Measurements from ENCODE around the gene POTEH.
"Not testable (repeated sequence)": the region's sequence is repeated elsewhere in the genome, so short reads cannot be mapped to it uniquely, and the experiment has no call there.

POTEH gene

DNA sequence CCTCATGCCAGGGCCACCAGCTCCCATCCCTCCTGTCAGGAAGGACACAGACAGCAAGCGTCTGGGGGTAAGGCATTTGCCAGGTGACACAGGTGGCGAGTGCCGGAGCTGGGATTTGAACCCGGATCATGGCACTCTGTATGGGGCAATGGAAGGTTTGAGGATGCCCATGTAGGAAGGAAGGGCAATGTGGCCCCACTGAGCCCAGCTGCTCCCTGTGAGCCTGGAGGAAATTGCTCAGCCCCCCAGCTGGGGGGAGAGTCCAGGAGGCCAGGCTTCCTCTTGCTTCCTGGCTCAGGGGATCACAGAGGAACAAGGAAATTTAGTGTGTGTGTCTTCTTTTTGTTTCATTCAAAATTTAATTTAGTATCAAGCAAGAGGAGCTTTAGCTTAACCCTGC, 2.1 kb upstream of the POTEH start:
- DNase-seq (ENCODE audit: low read depth in 1 of 2, low spot score in 1 of 2); H3K27ac ChIP-seq (replicated peaks); H3K4me3 ChIP-seq (replicated peaks; ENCODE audit: insufficient read depth, low read length); H3K27me3 ChIP-seq (ENCODE audit: insufficient read depth, poor library complexity, severe bottlenecking): not testable (repeated sequence)

- not testable (repeated sequence) for DNase-seq (ENCODE audit: low read depth in 1 of 2, low spot score in 1 of 2); H3K27me3 ChIP-seq (ENCODE audit: insufficient read depth, poor library complexity, severe bottlenecking)
These were observed 1.7 kb upstream of the POTEH start for GRCh38 chr22:15688090-15688489.

DNA sequence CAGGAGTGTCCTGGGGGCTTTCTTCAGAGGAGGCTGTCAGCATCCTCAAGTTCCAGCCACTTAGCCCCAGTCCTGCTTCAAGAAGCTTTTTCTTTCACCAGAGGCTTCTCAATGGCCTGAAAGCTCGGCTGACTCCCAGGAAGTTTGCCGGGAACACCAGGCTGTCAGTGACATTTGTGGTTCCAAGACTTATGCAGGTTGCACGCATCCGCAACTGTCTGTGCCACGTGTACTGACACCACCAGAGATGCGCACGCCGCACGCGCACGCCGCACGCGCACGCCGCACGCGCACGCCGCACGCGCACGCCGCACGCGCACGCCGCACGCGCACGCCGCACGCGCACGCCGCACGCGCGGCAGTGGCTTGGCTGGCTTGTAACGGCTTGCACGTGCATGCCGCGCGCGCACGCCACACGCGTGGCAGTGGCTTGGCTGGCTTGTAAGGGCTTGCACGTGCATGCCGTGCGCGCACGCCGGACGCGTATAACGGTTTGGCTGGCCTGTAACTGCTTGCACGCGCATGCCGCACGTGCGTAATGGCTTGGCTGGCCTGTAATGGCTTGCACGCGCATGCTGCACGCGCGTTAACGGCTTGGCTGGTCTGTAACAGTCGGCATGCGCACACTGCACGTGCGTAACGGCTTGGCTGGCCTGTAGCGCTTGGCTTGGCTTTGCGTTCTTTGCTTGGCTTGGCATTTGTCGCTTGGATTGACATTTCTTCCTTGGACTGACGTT, 646 bp upstream of the POTEH start:
- DNase-seq (ENCODE audit: low read depth in 1 of 2, low spot score in 1 of 2); H3K27ac ChIP-seq (replicated peaks); H3K27me3 ChIP-seq (ENCODE audit: insufficient read depth, poor library complexity, severe bottlenecking); H3K4me3 ChIP-seq (replicated peaks; ENCODE audit: insufficient read depth, low read length): not testable (repeated sequence)

More at GRCh38 chr22:15688090-15688489, 1.7 kb upstream of the POTEH start:
- not testable (repeated sequence) for H3K4me3 ChIP-seq (replicated peaks; ENCODE audit: insufficient read depth, low read length); H3K27ac ChIP-seq (replicated peaks)

DNA sequence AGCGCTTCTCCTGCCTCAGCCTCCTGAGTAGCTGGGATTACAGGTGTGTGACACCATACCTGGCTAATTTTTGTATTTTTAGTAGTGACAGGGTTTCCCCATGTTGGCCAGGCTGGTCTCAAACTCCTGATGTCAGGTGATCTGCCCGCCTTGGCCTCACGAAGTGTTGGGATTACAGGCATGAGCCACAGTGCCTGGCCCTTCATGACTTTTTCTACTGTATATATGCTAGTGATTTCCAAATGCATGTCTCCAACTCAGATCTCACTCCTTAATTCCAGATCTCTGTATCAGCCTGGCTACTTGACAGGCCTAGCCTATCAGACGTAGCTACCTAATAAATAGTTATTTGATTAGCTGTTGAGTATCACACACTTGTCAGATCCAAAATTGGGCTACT, 23.8 kb downstream of the POTEH start:
- H3K27me3 ChIP-seq (ENCODE audit: insufficient read depth, poor library complexity, severe bottlenecking); H3K4me3 ChIP-seq (replicated peaks; ENCODE audit: insufficient read depth, low read length); DNase-seq (ENCODE audit: low read depth in 1 of 2, low spot score in 1 of 2); H3K27ac ChIP-seq (replicated peaks): not testable (repeated sequence)

- H3K27ac ChIP-seq (replicated peaks); DNase-seq (ENCODE audit: low read depth in 1 of 2, low spot score in 1 of 2); H3K4me3 ChIP-seq (replicated peaks; ENCODE audit: insufficient read depth, low read length); H3K27me3 ChIP-seq (ENCODE audit: insufficient read depth, poor library complexity, severe bottlenecking): not testable (repeated sequence)
These were observed 24.3 kb downstream of the POTEH start for GRCh38 chr22:15714125-15714524.

- DNase-seq (ENCODE audit: low read depth in 1 of 2, low spot score in 1 of 2); H3K4me3 ChIP-seq (replicated peaks; ENCODE audit: insufficient read depth, low read length); H3K27me3 ChIP-seq (ENCODE audit: insufficient read depth, poor library complexity, severe bottlenecking); H3K27ac ChIP-seq (replicated peaks): not testable (repeated sequence)
These were observed 32.1 kb downstream of the POTEH start for GRCh38 chr22:15721884-15722283.

DNA sequence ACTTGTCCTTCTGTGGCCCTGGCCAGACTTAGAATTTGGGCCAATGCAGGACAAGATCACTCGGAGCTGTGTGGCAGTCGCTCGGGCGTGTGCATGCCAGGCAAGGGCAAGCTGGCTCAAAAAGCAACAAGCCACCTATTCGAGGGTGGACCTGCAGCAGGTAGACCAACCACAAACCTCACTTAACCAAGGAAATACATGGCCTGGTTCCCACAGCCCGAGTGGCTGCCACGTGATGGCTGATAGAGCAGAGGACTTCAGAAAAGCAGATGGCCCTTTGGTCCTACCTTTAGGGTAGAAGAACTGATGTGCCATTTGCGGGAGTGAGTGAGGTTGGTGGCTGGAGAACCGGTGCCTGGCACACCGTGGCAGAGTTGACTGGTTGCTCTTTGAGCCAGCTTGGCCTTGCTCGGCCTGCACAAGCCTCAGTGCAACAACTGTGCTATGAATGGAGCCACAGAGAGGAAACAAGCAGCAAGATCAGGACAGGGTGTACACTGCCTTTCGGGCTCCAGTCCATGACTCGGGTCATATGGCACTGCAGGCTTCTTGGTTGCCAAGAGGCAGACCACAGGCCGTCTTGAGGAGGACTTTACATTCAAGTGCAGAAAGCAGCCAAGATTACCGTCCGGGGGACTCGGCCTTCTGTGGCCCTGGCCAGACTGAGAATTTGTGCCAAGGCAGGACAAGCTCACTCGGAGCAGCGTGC, 39.5 kb downstream of the POTEH start:
- not testable (repeated sequence) for H3K4me3 ChIP-seq (replicated peaks; ENCODE audit: insufficient read depth, low read length); DNase-seq (ENCODE audit: low read depth in 1 of 2, low spot score in 1 of 2); H3K27me3 ChIP-seq (ENCODE audit: insufficient read depth, poor library complexity, severe bottlenecking); H3K27ac ChIP-seq (replicated peaks)

DNA sequence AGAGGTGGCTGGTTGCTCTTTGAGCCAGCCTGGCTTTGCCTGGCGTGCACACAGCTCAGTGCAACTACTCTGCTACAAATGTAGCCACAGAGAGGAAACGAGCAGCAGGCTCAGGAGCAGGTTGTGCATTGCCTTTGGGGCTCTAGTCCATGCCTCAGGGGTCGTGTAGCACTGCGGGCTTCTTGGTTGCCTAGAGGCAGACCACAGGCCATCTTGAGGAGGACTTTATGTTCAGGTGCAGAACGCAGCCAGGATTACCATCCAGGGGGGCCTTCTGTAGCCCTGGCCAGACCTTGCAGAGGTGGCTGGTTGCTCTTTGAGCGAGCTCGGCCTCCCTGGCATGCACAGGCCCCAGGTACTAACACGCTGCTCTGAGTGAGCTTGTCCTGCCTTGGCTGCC, 41.2 kb downstream of the POTEH start:
- not testable (repeated sequence) for DNase-seq (ENCODE audit: low read depth in 1 of 2, low spot score in 1 of 2); H3K27me3 ChIP-seq (ENCODE audit: insufficient read depth, poor library complexity, severe bottlenecking); H3K4me3 ChIP-seq (replicated peaks; ENCODE audit: insufficient read depth, low read length); H3K27ac ChIP-seq (replicated peaks)

DNA sequence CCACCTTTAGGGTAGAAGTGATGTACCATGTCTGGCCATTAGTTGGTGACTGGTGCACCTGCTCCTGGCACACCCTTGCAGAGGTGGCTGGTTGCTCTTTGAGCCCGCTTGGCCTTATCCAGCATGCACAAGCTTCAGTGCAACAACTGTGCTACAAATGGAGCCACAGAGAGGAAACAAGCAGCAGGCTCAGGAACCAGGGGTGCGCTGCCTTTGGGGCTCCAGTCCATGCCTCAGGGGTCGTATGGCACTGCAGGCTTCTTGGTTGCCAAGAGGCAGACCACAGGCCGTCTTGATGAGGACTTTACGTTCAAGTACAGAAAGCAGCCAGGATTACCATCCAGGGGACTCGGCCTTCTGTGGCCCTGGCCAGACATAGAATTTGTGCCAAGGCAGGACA, 44.6 kb downstream of the POTEH start:
- DNase-seq (ENCODE audit: low read depth in 1 of 2, low spot score in 1 of 2); H3K27me3 ChIP-seq (ENCODE audit: insufficient read depth, poor library complexity, severe bottlenecking); H3K4me3 ChIP-seq (replicated peaks; ENCODE audit: insufficient read depth, low read length); H3K27ac ChIP-seq (replicated peaks): not testable (repeated sequence)

DNA sequence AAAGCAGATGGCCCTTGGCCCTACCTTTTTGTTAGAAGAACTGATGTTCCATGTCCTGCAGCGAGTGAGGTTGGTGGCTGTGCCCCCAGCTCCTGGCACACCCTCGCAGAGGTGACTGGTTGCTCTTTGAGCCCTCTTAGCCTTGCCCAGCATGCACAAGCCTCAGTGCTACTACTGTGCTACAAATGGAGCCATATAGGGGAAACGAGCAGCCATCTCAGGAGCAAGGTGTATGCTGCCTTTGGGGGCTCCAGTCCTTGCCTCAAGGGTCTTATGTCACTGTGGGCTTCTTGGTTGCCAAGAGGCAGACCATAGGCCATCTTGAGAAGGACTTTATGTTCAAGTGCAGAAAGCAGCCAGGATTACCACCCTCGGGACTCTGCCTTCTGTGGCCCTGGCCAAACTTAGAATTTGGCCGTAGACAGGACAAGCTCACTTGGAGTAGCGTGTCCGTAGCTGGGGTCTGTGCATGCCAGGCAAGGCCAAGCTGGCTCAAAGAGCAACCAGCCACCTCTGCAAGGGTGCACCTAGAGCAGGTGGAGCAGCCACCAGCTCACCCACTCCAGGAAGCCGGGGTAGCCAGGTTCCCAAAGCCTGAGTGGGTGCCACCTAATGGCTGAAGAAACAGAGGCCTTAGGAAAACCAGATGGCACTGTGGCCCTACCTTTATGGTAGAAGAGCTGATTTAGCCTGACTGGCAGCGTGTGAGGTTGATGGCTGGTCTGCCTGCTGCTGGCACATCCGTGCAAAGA, 48.5 kb downstream of the POTEH start:
- DNase-seq (ENCODE audit: low read depth in 1 of 2, low spot score in 1 of 2); H3K27ac ChIP-seq (replicated peaks); H3K27me3 ChIP-seq (ENCODE audit: insufficient read depth, poor library complexity, severe bottlenecking); H3K4me3 ChIP-seq (replicated peaks; ENCODE audit: insufficient read depth, low read length): not testable (repeated sequence)

GRCh38 chr22:15738909-15739391, 49.1 kb downstream of the POTEH start:
- not testable (repeated sequence) for H3K27ac ChIP-seq (replicated peaks); H3K4me3 ChIP-seq (replicated peaks; ENCODE audit: insufficient read depth, low read length); DNase-seq (ENCODE audit: low read depth in 1 of 2, low spot score in 1 of 2); H3K27me3 ChIP-seq (ENCODE audit: insufficient read depth, poor library complexity, severe bottlenecking)

DNA sequence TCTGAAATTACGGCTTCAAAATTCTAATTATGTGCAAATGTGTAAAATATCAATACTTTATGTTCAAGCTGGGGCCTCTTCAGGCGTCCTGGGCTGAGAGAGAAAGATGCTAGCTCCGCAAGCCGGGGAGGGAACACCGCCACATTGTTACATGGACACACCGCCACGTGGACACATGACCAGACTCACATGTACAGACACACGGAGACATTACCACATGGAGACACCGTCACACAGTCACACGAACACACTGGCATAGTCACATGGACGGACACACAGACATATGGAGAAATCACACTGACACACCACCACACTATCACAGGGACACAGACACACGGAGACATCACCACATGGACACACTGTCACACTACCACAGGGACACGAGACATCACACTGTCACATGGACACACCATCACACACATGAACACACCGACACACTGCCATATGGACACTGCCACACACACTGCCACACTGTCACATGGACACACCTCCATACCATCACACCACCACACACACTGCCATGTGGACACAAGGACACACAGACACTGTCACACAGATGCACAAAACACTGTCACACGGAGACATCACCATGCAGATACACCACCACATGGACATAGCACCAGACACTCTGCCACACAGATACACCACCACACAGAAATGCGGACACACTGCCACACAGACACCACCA, 58.0 kb downstream of the POTEH start:
- H3K27ac ChIP-seq (replicated peaks); H3K4me3 ChIP-seq (replicated peaks; ENCODE audit: insufficient read depth, low read length); DNase-seq (ENCODE audit: low read depth in 1 of 2, low spot score in 1 of 2); H3K27me3 ChIP-seq (ENCODE audit: insufficient read depth, poor library complexity, severe bottlenecking): not testable (repeated sequence)

DNA sequence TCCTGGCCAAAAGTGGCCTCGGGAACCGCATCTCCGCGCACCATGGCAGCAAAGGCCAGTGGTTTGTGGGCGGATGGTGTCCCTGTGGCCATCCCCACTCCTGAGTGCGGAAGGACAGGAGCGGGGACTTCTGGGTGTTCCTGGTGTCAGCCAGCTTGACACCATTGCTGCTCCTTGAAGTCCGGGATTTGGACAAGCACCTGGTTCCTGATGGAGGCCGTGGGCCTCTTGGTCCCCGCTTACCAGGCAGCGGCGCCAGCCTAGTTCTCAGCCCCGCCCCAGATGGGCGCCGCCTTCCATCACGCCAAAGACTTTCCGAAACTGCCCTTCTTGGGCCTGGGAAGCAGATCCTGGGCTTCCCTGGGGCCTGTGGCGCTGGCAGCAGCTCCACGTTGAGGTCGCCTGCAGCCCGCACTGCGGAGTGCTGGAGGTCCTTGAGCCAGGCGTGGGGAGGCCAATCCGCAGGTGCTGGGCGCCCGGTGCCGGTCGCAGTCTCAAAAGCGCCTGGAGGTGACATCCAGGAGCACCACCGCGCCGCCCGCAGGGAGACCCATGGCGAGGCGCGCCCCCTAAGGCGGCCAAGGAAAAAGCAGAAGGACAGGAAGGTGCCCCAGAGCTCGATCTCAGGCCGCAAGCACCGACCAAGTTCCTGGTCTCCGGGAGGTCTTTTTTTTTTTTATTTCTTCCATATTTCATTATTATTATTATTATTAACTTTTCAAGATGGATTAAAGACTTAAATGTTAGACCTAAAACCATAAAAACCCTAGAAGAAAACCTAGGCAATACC, 59.5 kb downstream of the POTEH start:
- DNase-seq (ENCODE audit: low read depth in 1 of 2, low spot score in 1 of 2); H3K27me3 ChIP-seq (ENCODE audit: insufficient read depth, poor library complexity, severe bottlenecking); H3K27ac ChIP-seq (replicated peaks); H3K4me3 ChIP-seq (replicated peaks; ENCODE audit: insufficient read depth, low read length): not testable (repeated sequence)
